Naive thymus-derived CD4-positive, alpha-beta T cell (primary cell): ENCODE measurements around the gene ACE. TPM values are rescaled to one million over a fixed set of nuclear protein-coding genes. Genes with fewer than 3 reads are reported as not detected.

Experiments used
- ATAC-seq: fragments of 150-1000 bp; cut with Tn5 transposase; 2 replicates; pipeline ENCODE4 v1.10.0; 2021; ENCODE audit warnings: mild to moderate bottlenecking, moderate library complexity
- CTCF ChIA-PET: fragments of 350-600 bp; sonication (Branson Sonifier 250); formaldehyde crosslinking; loops from one replicate; lab custom pipeline; 2021; ENCODE audit warnings: antibody characterized with exemption; lab: Charles Lee
- POLR2A ChIA-PET: fragments of 350-600 bp; sonication (Branson Sonifier 250); formaldehyde crosslinking; loops from one replicate; lab custom pipeline; 2021; ENCODE audit warnings: antibody characterized with exemption, inconsistent platforms; lab: Charles Lee
- DNase-seq, 9 donors: peaks; one replicate each; pipeline versions ENCODE4 v3.0.0 to v3.0.0-alpha.2; 2020 to 2022; ENCODE audit warnings: mixed read lengths in 1 of 9
- H3K27ac ChIP-seq: one replicate; pipeline ENCODE4 v1.7.0; 2013; ENCODE audit warnings: mild to moderate bottlenecking, low read depth, low read length, moderate library complexity
- H3K27me3 ChIP-seq, 2 donors: one replicate each; pipeline ENCODE4 v1.7.0; 2013; ENCODE audit warnings: low read length in 2 of 2, mild to moderate bottlenecking in 2 of 2, moderate library complexity in 2 of 2; ENCODE audit not compliant: control insufficient read depth in 2 of 2, insufficient read depth in 2 of 2
- H3K36me3 ChIP-seq, 3 experiments: 1 replicate in 2 of 3; 2 replicates in 1 of 3; pipeline ENCODE4 v1.7.0; 2013; ENCODE audit warnings: low read length in 3 of 3, mild to moderate bottlenecking in 3 of 3, moderate library complexity in 1 of 3; ENCODE audit not compliant: insufficient read depth in 3 of 3, control insufficient read depth in 2 of 3
- H3K4me1 ChIP-seq, 2 donors: one replicate each; pipeline ENCODE4 v1.7.0; 2013; ENCODE audit warnings: low read length in 2 of 2, mild to moderate bottlenecking in 2 of 2, moderate library complexity in 1 of 2; ENCODE audit not compliant: control insufficient read depth in 2 of 2, insufficient read depth in 2 of 2
- H3K4me3 ChIP-seq: 2 replicates; pipeline ENCODE4 v1.7.0; 2013; ENCODE audit warnings: mild to moderate bottlenecking, low read length
- H3K9me3 ChIP-seq, 3 experiments: 1 replicate in 2 of 3; 2 replicates in 1 of 3; pipeline ENCODE4 v1.7.0; 2013; ENCODE audit warnings: low read length in 3 of 3; ENCODE audit not compliant: control insufficient read depth in 2 of 3
- H3K27ac Mint-ChIP-seq, 9 donors: one replicate each; pipeline ENCODE4 v1.8.0; 2020 to 2022; ENCODE audit warnings: mixed read lengths in 9 of 9, mild to moderate bottlenecking in 8 of 9, moderate library complexity in 5 of 9, inconsistent platforms in 2 of 9
- H3K27me3 Mint-ChIP-seq, 5 donors: one replicate each; pipeline ENCODE4 v1.8.0; 2021 to 2022; ENCODE audit warnings: mixed read lengths in 5 of 5, mild to moderate bottlenecking in 1 of 5
- H3K36me3 Mint-ChIP-seq, 5 donors: one replicate each; pipeline ENCODE4 v1.8.0; 2020 to 2022; ENCODE audit warnings: mixed read lengths in 5 of 5, mild to moderate bottlenecking in 3 of 5, inconsistent platforms in 1 of 5
- H3K4me1 Mint-ChIP-seq, 7 donors: one replicate each; pipeline ENCODE4 v1.8.0; 2020 to 2022; ENCODE audit warnings: mixed read lengths in 7 of 7, mild to moderate bottlenecking in 3 of 7, inconsistent platforms in 1 of 7
- H3K4me3 Mint-ChIP-seq, 10 donors: one replicate each; pipeline ENCODE4 v1.8.0; 2020 to 2022; ENCODE audit warnings: mild to moderate bottlenecking in 10 of 10, mixed read lengths in 10 of 10, moderate library complexity in 6 of 10, inconsistent platforms in 2 of 10
- H3K9me3 Mint-ChIP-seq, 11 donors: one replicate each; pipeline ENCODE4 v1.8.0; 2020 to 2022; ENCODE audit warnings: mixed read lengths in 11 of 11, mild to moderate bottlenecking in 4 of 11, inconsistent platforms in 1 of 11, moderate library complexity in 1 of 11
- intact Hi-C, 2 donors: fragments of 100-400 bp; cut with micrococcal nuclease; formaldehyde crosslinking; loops; one replicate each; pipeline ENCODE4 v1.15.1; 2023
- polyA plus RNA-seq, 2 donors: library from polyadenylated mRNA; unstranded; fragments of 300-500 nt; fragmentation: Illumina TruSeq; gene quantifications; one replicate each; pipeline ENCODE4 v1.2.3, GENCODE V29; 2021
- total RNA-seq, 6 experiments: library from RNA in 5 of 6; stranded (reverse) in 5 of 6; gene quantifications; 1 replicate in 5 of 6; 2 replicates in 1 of 6; pipeline ENCODE4 v1.2.3 and lab custom pipeline; 2021 to 2026

Gene ACE
- total and polyA plus RNA-seq, 7 experiments from 2014 or later, result 0.73 to 14.4 (median 2.3) TPM; not detected in 2

- H3K9me3 ChIP-seq, result no peaks in the 10 kb centered on the region
- H3K36me3 Mint-ChIP-seq, result no peaks in the 10 kb centered on the region
- no peaks in the 10 kb centered on the region for H3K4me1 ChIP-seq
- no peaks in the 10 kb centered on the region for H3K36me3 ChIP-seq
- CTCF ChIA-PET, result no interaction called here
- H3K9me3 Mint-ChIP-seq, result peaks cover 0 to 2% (median 0%) of the 10 kb centered on the region in 11 donors
- no peak overlapping the region for H3K4me3 ChIP-seq
- H3K27me3 Mint-ChIP-seq, result peaks cover 0 to 19% (median 3%) of the 10 kb centered on the region in 5 donors
- POLR2A ChIA-PET, result no interaction called here
- DNase-seq (no peak), ATAC-seq (no peak)
- no peak overlapping the region for H3K4me3 Mint-ChIP-seq
- peaks cover 0 to 1% (median 0%) of the 10 kb centered on the region in 7 donors for H3K4me1 Mint-ChIP-seq
- intact Hi-C loops, result no loop called here
- no peak overlapping the region for H3K27ac ChIP-seq
- no peak overlapping the region for H3K27ac Mint-ChIP-seq
- no peaks in the 10 kb centered on the region for H3K27me3 ChIP-seq
Measured at GRCh38 chr17:63512896-63513644, 36.2 kb downstream of the ACE start.

DNA sequence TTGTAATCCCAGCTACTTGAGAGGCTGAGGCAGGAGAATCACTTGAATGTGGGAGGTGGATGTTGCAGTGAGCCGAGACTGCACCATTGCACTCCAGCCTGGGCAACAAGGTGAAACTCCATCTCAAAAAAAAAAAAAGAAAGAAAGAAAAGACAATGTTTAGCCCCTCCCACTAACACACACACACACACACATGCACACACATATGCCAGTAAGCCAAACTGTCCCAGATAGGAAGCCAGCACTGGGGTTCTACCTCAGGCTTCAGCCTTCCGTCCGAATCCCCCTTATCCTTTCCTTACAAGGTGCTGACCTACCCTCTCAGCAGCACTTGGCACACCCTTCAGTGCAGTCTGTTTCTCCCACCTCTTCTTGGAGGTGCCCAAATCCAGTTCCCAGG is 37.6 kb downstream of the ACE start:
- ChIA-PET POLR2A (no interaction called here), CTCF (no interaction called here)
- H3K4me3 Mint-ChIP-seq, result no peak overlapping the region
- ATAC-seq (no peak), DNase-seq (no peak)
- peaks cover 0 to 1% (median 0%) of the 10 kb centered on the region in 7 donors for H3K4me1 Mint-ChIP-seq
- no peaks in the 10 kb centered on the region for H3K27me3 ChIP-seq
- H3K4me3 ChIP-seq, result no peak overlapping the region
- H3K27ac Mint-ChIP-seq, result peak overlapping the region in 1 of 9 donors; percentile 42
- no peak overlapping the region for H3K27ac ChIP-seq
- H3K36me3 Mint-ChIP-seq, result no peaks in the 10 kb centered on the region
- no peaks in the 10 kb centered on the region for H3K4me1 ChIP-seq
- H3K9me3 Mint-ChIP-seq, result no peaks in the 10 kb centered on the region
- H3K9me3 ChIP-seq, result no peaks in the 10 kb centered on the region
- no peaks in the 10 kb centered on the region for H3K36me3 ChIP-seq
- H3K27me3 Mint-ChIP-seq, result peaks cover 0 to 14% (median 8%) of the 10 kb centered on the region in 5 donors
- intact Hi-C loops, result no loop called here

DNA sequence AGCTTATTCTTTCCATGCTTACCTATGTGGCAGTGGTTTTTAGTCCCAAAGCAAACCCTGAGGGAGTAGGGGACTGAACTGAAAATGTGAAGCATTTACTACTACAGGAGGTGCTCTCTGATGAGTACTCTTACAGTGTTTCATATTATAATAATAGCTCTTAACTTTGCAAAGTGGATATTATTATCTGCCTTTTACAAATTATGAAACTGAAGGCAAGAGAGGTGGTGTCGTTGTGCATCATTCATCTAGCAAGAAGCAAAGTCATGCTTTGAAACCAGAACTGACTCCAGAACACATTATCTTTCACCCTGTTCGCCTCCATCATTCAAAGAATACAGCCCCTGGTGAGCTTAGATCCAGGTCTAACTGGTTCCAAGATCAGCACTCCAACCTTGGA is 38.1 kb downstream of the ACE start:
- Histone ChIP-seq H3K4me1 (no peaks in the 10 kb centered on the region), H3K4me3 (no peak overlapping the region), H3K27me3 (no peaks in the 10 kb centered on the region), H3K27ac (no peak overlapping the region), H3K9me3 (no peaks in the 10 kb centered on the region), H3K36me3 (no peaks in the 10 kb centered on the region)
- intact Hi-C loops, result no loop called here
- ChIA-PET POLR2A (no interaction called here), CTCF (no interaction called here)
- ATAC-seq (no peak), DNase-seq (no peak)
- no peak overlapping the region for H3K4me3 Mint-ChIP-seq
- no peaks in the 10 kb centered on the region for H3K9me3 Mint-ChIP-seq
- peaks cover 0 to 14% (median 8%) of the 10 kb centered on the region in 5 donors for H3K27me3 Mint-ChIP-seq
- H3K4me1 Mint-ChIP-seq, result peaks cover 0 to 1% (median 0%) of the 10 kb centered on the region in 7 donors
- no peaks in the 10 kb centered on the region for H3K36me3 Mint-ChIP-seq
- H3K27ac Mint-ChIP-seq, result no peak overlapping the region

DNA sequence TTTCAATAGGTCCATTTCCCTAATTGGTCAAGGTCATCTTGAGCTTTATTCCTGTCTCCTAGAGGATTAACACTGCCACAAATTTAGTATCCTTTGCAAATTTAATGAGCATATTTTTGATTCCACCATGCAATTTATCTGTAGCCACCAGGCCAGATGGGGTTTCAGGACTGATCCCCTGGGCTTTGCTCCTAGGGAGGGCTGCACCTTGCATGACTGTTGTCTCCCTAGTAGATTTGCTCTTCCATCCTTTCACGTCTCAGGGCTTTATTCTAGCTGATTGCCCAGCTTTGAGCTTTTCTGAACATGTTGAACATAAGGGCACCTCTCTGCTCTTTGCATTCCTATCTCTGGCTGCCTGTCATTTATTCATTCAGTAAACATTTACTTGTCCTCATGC is 38.6 kb downstream of the ACE start:
- no peaks in the 10 kb centered on the region for H3K4me1 ChIP-seq
- no peaks in the 10 kb centered on the region for H3K9me3 ChIP-seq
- no peak overlapping the region for H3K4me3 ChIP-seq
- ChIA-PET POLR2A (no interaction called here), CTCF (no interaction called here)
- DNase-seq (no peak), ATAC-seq (no peak)
- intact Hi-C loops, result no loop called here
- H3K27ac ChIP-seq, result no peak overlapping the region
- H3K9me3 Mint-ChIP-seq, result no peaks in the 10 kb centered on the region
- H3K27me3 ChIP-seq, result no peaks in the 10 kb centered on the region
- H3K27me3 Mint-ChIP-seq, result peaks cover 0 to 14% (median 8%) of the 10 kb centered on the region in 5 donors
- H3K36me3 Mint-ChIP-seq, result no peaks in the 10 kb centered on the region
- H3K4me3 Mint-ChIP-seq, result no peak overlapping the region
- H3K27ac Mint-ChIP-seq, result no peak overlapping the region
- no peaks in the 10 kb centered on the region for H3K36me3 ChIP-seq
- peaks cover 0 to 1% (median 0%) of the 10 kb centered on the region in 7 donors for H3K4me1 Mint-ChIP-seq

DNA sequence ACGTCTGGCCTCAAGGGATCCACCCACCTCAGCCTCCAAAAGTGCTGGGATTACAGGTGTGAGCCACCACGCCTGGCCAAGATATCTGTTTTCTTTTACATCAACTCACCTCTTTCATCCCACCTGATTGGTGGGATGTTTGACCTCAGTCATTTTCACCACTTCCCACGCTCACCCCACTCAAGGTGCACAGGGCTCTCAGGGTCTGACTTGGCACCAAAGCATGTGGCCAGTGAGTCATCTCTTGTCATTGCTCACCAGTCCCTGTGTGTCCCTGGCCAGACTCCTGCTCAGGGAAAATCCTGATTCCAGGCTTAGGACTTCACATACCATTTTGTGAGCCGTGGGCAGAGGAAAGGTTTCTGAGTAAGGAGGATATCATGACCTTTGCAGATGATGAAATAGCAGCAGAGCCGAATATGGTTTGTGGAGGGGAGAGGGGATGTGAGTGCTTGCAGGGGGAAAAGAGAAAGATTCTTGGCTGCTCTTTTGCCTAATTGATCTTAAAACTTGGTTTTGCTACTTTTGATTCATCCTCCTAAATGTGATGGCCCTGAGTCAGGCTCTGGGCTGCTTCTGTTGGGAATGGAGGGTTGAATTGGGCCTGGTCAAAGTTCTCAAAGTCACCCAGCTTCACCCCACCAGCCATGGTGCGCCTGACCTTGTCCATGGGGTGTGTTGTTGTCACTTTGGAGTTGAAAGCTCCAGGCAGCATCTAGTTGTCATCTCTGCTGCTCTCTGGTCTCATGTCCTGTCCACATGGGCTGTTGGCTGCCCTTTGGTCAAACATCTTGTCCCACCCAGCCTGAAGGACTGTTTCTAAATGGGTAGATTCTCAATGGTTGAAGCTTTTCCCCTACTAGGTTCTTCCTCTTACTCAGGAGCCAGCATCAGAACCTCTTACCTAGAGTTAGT is 40.3 kb downstream of the ACE start:
- H3K9me3 Mint-ChIP-seq, result no peaks in the 10 kb centered on the region
- ATAC-seq (no peak), DNase-seq (peak in 1 of 9 donors; percentile 31)
- intact Hi-C loops, result no loop called here
- H3K4me3 Mint-ChIP-seq, result no peak overlapping the region
- ChIA-PET POLR2A (no interaction called here), CTCF (no interaction called here)
- H3K36me3 Mint-ChIP-seq, result no peaks in the 10 kb centered on the region
- Histone ChIP-seq H3K9me3 (no peaks in the 10 kb centered on the region), H3K36me3 (no peaks in the 10 kb centered on the region), H3K4me1 (no peaks in the 10 kb centered on the region), H3K27ac (no peak overlapping the region), H3K27me3 (no peaks in the 10 kb centered on the region), H3K4me3 (no peak overlapping the region)
- no peak overlapping the region for H3K27ac Mint-ChIP-seq
- H3K27me3 Mint-ChIP-seq, result peaks cover 9 to 19% (median 17%) of the 10 kb centered on the region in 5 donors
- peaks cover 0 to 1% (median 0%) of the 10 kb centered on the region in 7 donors for H3K4me1 Mint-ChIP-seq

DNA sequence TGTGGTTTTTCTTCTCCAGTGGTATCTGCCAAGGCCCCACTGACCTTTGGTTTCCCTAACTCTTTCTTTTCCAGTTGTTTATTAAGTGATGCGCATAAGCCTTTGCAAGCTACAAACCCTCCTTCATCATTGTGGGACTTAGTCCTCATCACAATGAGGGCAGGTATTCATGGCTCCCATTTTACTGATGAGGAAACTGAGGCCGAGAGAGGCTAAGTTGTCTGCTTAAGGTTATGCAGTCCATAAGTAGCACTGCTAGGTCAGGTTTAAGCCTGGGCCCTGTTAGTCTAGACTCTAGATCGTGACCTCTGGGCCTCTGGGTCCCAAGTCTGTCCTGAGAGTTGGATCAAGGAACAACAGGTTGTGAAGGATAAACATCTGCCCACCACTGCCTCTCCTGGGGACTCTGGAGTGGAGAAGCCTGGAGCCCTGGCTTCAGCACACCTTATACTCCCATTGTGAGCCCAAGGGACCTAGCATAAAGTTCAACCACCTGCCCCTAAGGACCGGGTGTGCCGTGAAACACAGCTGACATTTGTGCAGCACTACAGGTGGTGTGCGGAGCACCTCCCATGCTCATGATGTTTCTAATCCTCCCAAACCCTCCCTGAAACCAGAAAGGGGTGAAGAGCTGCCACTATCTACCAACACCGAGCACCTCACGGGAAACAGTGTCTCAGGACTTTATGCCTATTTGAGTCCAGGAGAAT is 41.1 kb downstream of the ACE start:
- CTCF ChIA-PET, result no interaction called here
- H3K4me3 Mint-ChIP-seq, result no peak overlapping the region
- POLR2A ChIA-PET, result no interaction called here
- H3K4me1 ChIP-seq, result no peaks in the 10 kb centered on the region
- intact Hi-C loops, result no loop called here
- H3K4me1 Mint-ChIP-seq, result peaks cover 0 to under 1% (median 0%) of the 10 kb centered on the region in 7 donors
- H3K27me3 Mint-ChIP-seq, result peaks cover 11 to 23% (median 16%) of the 10 kb centered on the region in 5 donors
- no peak overlapping the region for H3K27ac ChIP-seq
- DNase-seq (no peak), ATAC-seq (no peak)
- no peaks in the 10 kb centered on the region for H3K27me3 ChIP-seq
- no peaks in the 10 kb centered on the region for H3K9me3 ChIP-seq
- H3K27ac Mint-ChIP-seq, result no peak overlapping the region
- H3K4me3 ChIP-seq, result no peak overlapping the region
- H3K9me3 Mint-ChIP-seq, result no peaks in the 10 kb centered on the region
- H3K36me3 ChIP-seq, result no peaks in the 10 kb centered on the region
- H3K36me3 Mint-ChIP-seq, result no peaks in the 10 kb centered on the region
